Heart left ventricle (tissue), 16 donors: Measurements from ENCODE around the gene GALNT18. TPM values are rescaled to one million over a fixed set of nuclear protein-coding genes. Genes with fewer than 3 reads are reported as not detected.

Experiments used
- ATAC-seq, 4 donors: fragments of 200-7000 bp; cut with Tn5 transposase; one replicate each; pipeline ENCODE4 v1.9.1; 2020 to 2022; ENCODE audit warnings: moderate library complexity in 4 of 4, mild to moderate bottlenecking in 3 of 4, moderate number of reproducible peaks in 1 of 4
- DNase-seq, 5 donors: peaks; one replicate each; pipeline ENCODE4 v3.0.0-alpha.2; 2020
- H3K27ac ChIP-seq, 12 donors: fragments of 200-600 bp; sonication (generic) in 4 of 12; one replicate each; pipeline versions ENCODE4 v1.5.0 to v1.8.0; 2016 to 2022; ENCODE audit warnings: mild to moderate bottlenecking in 2 of 12
- H3K27me3 ChIP-seq, 9 donors: fragments of 200-600 bp; sonication (generic) in 2 of 9; one replicate each; pipeline versions ENCODE4 v1.5.1 to v1.8.0; 2016 to 2022; ENCODE audit warnings: mild to moderate bottlenecking in 3 of 9
- H3K36me3 ChIP-seq, 9 donors: fragments of 200-600 bp; sonication (generic) in 2 of 9; one replicate each; pipeline versions ENCODE4 v1.5.0 to v1.8.0; 2018 to 2022; ENCODE audit warnings: mild to moderate bottlenecking in 2 of 9
- H3K4me1 ChIP-seq, 12 donors: fragments of 200-600 bp; sonication (generic) in 4 of 12; one replicate each; pipeline versions ENCODE4 v1.5.0 to v1.8.0; 2016 to 2022; ENCODE audit warnings: mild to moderate bottlenecking in 3 of 12
- H3K4me3 ChIP-seq, 12 donors: fragments of 200-600 bp; sonication (generic) in 4 of 12; one replicate each; pipeline versions ENCODE4 v1.5.0 to v1.8.0; 2017 to 2022; ENCODE audit warnings: mild to moderate bottlenecking in 9 of 12, moderate library complexity in 4 of 12
- H3K9me3 ChIP-seq, 12 donors: fragments of 200-600 bp; sonication (generic) in 4 of 12; one replicate each; pipeline versions ENCODE4 v1.5.0 to v1.8.0; 2016 to 2022; ENCODE audit warnings: mild to moderate bottlenecking in 1 of 12
- POLR2A ChIP-seq, 2 donors: fragments of 450-650 bp; IDR thresholded peaks; one replicate each; pipeline ENCODE4 v1.6.1; 2017; ENCODE audit warnings: antibody characterized with exemption in 2 of 2, mild to moderate bottlenecking in 2 of 2, moderate library complexity in 2 of 2
- WGBS, 4 donors: extraction: QIAGEN DNeasy Blood & Tissue Kit in 2 of 4; methylation state at CpG; one replicate each; pipeline versions ENCODE4 v1.1.5 to v1.1.7; 2013 to 2018; 5-methylcytosine and 5-hydroxymethylcytosine counted together
- intact Hi-C, 10 donors: fragments of 100-400 bp; cut with DNase I; formaldehyde crosslinking; loops; one replicate each; pipeline versions ENCODE4 v1.11.1 to v1.14.2; 2022
- polyA plus RNA-seq, 2 donors: library from polyadenylated mRNA; stranded (reverse); fragments of 200-250 nt; gene quantifications; one replicate each; pipeline ENCODE4 v1.2.3, GENCODE V29; 2013
- total RNA-seq, 9 donors: library from RNA; depleted of rRNA in 2 of 9; stranded (reverse); fragments of >200 nt in 2 of 9; fragmentation: NEBNext Ultra II Directional in 3 of 9; extraction: Animal tissue kit (Norgen Biotek cat#: 25700) in 3 of 9; gene quantifications; one replicate each; pipeline versions ENCODE4 v1.1.0 to v1.2.4, GENCODE V29; 2016 to 2023
- TF ChIP-seq, protein P1 (sequence below), 12 donors: fragments of 200-600 bp; sonication (generic) in 4 of 12; IDR thresholded peaks; one replicate each; pipeline versions ENCODE4 v1.5.0 to v1.8.0; 2018 to 2022; ENCODE audit warnings: antibody characterized with exemption in 12 of 12, mild to moderate bottlenecking in 5 of 12
- donor health status: ischemic (EF 13 %, LVEDD 7.1; RV severe dilation, severe dysfunction).
- donor health status: healthy with polysubstance abuse.
- donor health status: DM: no; HTN: yes; CAD: no.
- donor health status: DM: no; HTN: no; CAD: no.
- donor health status: ischemic (EF 25% LVEDD 6.9; RV normal size, moderate dysfunction).
- donor health status: ischemic (EF 25% LVEDD 5.7; RV mildly dilated, moderate dysfunction).
- donor health status: healthy.
- donor health status: DM: yes; HTN: yes; CAD: no.
- donor health status: ischemic (EF 35%, LVEDD 5.7; RV mildly dilated, moderate dysfunction).
- donor health status: nonischemic (EF 11% LVEDD 7.7; RV severe dilation, severe dysfunction).
- donor health status: DM: yes; HTN: yes; CAD: no.
- donor health status: PGD.
- donor health status: ischemic (EF 29% LVEDD 5.4; RV normal size, mild dysfunction).
- donor health status: nonischemic (EF 23%, LVEDD 6.1; RV moderate dilation, normal function).

GALNT18 gene
- total and polyA plus RNA-seq, 11 donors: 9.0 to 31.8 (median 17.3) TPM

- peak in 3 of 4 donors; percentile 20 to 27 (median 21) for ATAC-seq
- Histone ChIP-seq H3K4me1 (peaks cover 0 to 69% (median 18%) of the 10 kb centered on the region in 12 donors), H3K27ac (peak overlapping the region in 1 of 12 donors; percentile 29), H3K36me3 (no peaks in the 10 kb centered on the region), H3K27me3 (no peaks in the 10 kb centered on the region), H3K4me3 (no peak overlapping the region), H3K9me3 (no peaks in the 10 kb centered on the region)
- DNase-seq: no peak
- TF ChIP-seq, protein P1, sequence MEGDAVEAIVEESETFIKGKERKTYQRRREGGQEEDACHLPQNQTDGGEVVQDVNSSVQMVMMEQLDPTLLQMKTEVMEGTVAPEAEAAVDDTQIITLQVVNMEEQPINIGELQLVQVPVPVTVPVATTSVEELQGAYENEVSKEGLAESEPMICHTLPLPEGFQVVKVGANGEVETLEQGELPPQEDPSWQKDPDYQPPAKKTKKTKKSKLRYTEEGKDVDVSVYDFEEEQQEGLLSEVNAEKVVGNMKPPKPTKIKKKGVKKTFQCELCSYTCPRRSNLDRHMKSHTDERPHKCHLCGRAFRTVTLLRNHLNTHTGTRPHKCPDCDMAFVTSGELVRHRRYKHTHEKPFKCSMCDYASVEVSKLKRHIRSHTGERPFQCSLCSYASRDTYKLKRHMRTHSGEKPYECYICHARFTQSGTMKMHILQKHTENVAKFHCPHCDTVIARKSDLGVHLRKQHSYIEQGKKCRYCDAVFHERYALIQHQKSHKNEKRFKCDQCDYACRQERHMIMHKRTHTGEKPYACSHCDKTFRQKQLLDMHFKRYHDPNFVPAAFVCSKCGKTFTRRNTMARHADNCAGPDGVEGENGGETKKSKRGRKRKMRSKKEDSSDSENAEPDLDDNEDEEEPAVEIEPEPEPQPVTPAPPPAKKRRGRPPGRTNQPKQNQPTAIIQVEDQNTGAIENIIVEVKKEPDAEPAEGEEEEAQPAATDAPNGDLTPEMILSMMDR (IDR thresholded peaks at IDR 0.05): no peak
- TF ChIP-seq POLR2A (IDR thresholded peaks at IDR 0.05): no peak
- intact Hi-C loops: loop anchor here in 1 of 10 donors (10.0 kb wide), 1 partner anchor 106 kb away; no protein-coding TSS in a partner anchor
- 71 to 76% (median 75%) methylated on average over 11 to 14 of the region's 14 CpGs for WGBS, 4 donors
Observed at GRCh38 chr11:11520231-11521015, 101.4 kb downstream of the GALNT18 start.

- ATAC-seq: peak in 2 of 4 donors; percentile 32 to 42
- Histone ChIP-seq H3K36me3 (no peaks in the 10 kb centered on the region), H3K27ac (no peak overlapping the region), H3K9me3 (no peaks in the 10 kb centered on the region), H3K4me1 (peaks cover 0 to 73% (median 18%) of the 10 kb centered on the region in 12 donors), H3K27me3 (no peaks in the 10 kb centered on the region), H3K4me3 (no peak overlapping the region)
- DNase-seq: no peak
- intact Hi-C loops: no loop called here
- TF ChIP-seq, protein P1 (IDR thresholded peaks at IDR 0.05): peak in 3 of 12 donors; percentile 14 to 34 (median 19)
- TF ChIP-seq POLR2A (IDR thresholded peaks at IDR 0.05): no peak
- 59 to 81% (median 70%) methylated on average over 4 of the region's 4 CpGs for WGBS, 4 donors
Observed at GRCh38 chr11:11519184-11519583, 102.6 kb downstream of the GALNT18 start.

DNA sequence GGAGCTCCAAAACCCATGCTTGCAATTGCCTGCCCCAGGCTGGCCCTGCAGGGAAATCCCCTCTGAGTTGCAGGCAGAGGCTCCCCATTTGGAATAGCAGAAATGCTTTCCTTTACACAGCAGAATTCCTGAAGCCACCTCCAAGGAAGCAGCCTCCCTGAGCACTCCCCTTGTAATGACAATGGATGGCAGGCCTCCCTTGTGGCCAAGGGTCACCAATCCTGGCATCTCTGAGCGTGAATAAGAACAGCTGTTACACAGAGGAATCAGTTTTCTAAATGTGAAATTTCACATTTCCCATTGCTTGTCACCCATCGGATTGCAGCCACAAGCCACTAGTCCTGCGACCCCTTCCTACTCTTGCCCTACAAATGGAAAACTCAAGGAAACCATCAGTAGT, 107.6 kb downstream of the GALNT18 start:
- no peak overlapping the region for H3K27ac ChIP-seq
- 80 to 85% (median 84%) methylated on average over 3 of the region's 3 CpGs for WGBS, 4 donors

GRCh38 chr11:11513422-11513821, 108.4 kb downstream of the GALNT18 start:
- intact Hi-C loops: no loop called here
- H3K4me1 ChIP-seq: peaks cover 0 to 74% (median 28%) of the 10 kb centered on the region in 12 donors
- TF ChIP-seq POLR2A (IDR thresholded peaks at IDR 0.05): no peak
- TF ChIP-seq, protein P1 (IDR thresholded peaks at IDR 0.05): no peak
- no peaks in the 10 kb centered on the region for H3K9me3 ChIP-seq
- DNase-seq: no peak
- ATAC-seq: no peak
- no peak overlapping the region for H3K4me3 ChIP-seq
- H3K27ac ChIP-seq: no peak overlapping the region
- H3K36me3 ChIP-seq: no peaks in the 10 kb centered on the region
- WGBS, 4 donors: 63 to 90% (median 84%) methylated on average over 3 of the region's 3 CpGs
- H3K27me3 ChIP-seq: no peaks in the 10 kb centered on the region

More for the DNA sequence above, 107.6 kb downstream of the GALNT18 start:
- Histone ChIP-seq H3K4me3 (no peak overlapping the region), H3K9me3 (no peaks in the 10 kb centered on the region), H3K36me3 (no peaks in the 10 kb centered on the region), H3K27me3 (no peaks in the 10 kb centered on the region), H3K4me1 (peaks cover 0 to 79% (median 28%) of the 10 kb centered on the region in 12 donors)
- TF ChIP-seq POLR2A (IDR thresholded peaks at IDR 0.05): no peak
- TF ChIP-seq, protein P1 (IDR thresholded peaks at IDR 0.05): no peak
- no peak for ATAC-seq
- DNase-seq: no peak
- intact Hi-C loops: no loop called here
